ENCODE measurements around the gene PROX2. TPM values are rescaled to one million over a fixed set of nuclear protein-coding genes. Genes with fewer than 3 reads are reported as not detected.

PROX2 gene
- total and polyA plus RNA-seq, 9 of the 15 experiments (the other 6 are each of a cell fraction or from before 2014, with no cell fraction given): not detected

DNA sequence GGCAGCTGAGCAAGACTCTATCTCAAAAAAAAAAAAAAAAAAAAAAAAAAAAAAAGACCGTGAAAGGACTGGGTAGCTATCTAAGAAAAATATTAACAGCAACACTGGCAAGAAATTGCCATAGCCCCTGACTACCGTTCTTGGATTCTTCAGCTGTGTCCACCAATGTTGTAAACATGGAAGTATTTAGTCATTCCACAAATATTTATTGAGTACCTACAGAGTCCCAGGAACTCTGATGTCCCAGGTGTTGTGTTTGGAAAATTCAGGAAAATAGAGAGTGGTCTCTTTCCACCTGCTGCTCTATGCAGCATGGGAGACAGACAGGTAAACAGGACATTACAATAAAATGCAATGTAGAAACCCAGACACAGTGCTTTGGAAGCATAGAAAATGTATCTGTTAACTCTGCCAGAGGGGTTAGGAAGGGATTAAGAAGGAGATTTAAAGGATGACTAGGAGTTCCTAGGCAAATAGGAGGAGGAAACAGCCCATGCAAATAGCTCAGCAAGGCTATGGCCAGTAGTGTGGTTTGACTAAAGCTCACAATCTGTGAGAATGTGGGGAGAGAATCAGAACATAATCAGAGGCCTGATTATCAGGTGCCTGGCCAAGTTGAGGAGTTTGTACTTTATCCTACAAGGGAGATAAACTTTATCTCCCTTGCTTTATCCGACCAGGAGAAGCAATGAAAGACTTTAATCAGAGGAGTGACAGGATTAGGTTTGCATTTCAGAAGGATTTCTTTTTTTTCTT, 3.7 kb upstream of the PROX2 start:
- no TSS peak for BruUV-seq (replicated peaks)
- in situ Hi-C loops (cut with MboI): no loop called here
- Histone ChIP-seq H4K20me1 (replicated peaks; ENCODE audit: control insufficient read depth, insufficient read depth, low read length) (peaks cover 23% of the 10 kb centered on the region), H2AFZ (ENCODE audit: low read depth, low read length) (no peak overlapping the region), H3K4me1 (replicated peaks in 1 of 2; ENCODE audit: control insufficient read depth in 2 of 2, insufficient read depth in 2 of 2, low read length in 2 of 2) (peaks cover 13 to 17% of the 10 kb centered on the region in 2 experiments; a peak in 4 of 5 replicates), H3K27me3 (ENCODE audit: control insufficient read depth in 2 of 2, insufficient read depth in 2 of 2, low read length in 2 of 2) (no peaks in the 10 kb centered on the region), H3K9me3 (replicated peaks; ENCODE audit: control insufficient read depth, insufficient read depth, low read depth, low read length) (no peaks in the 10 kb centered on the region), H3K27ac (ENCODE audit: extremely low read depth, low read depth, low read length) (no peak overlapping the region), H3K9me1 (ENCODE audit: control insufficient read depth, insufficient read depth, low read length) (no peaks in the 10 kb centered on the region), H3K36me3 (ENCODE audit: control insufficient read depth, insufficient read depth, low read length) (peaks cover 11% of the 10 kb centered on the region; the same call in 1 of the 3 replicates), H3K4me2 (ENCODE audit: insufficient read depth, low read length) (no peak overlapping the region), H3K9ac (ENCODE audit: insufficient read depth in 1 of 2, low read depth in 2 of 2, low read length in 2 of 2) (no peak overlapping the region), H3K79me2 (ENCODE audit: control insufficient read depth, insufficient read depth, low read length) (peaks cover 29% of the 10 kb centered on the region), H3K4me3 (no peak overlapping the region)
- CTCF ChIA-PET (ENCODE audit: low intra/inter-chr PET ratio): no interaction called here
- FAIRE-seq: no peak
- no peak for DNase-seq (ENCODE audit: extremely low read depth in 1 of 4, low spot score in 3 of 4)
- intact Hi-C loops (cut with micrococcal nuclease): no loop called here
- no peak for ATAC-seq
- WGBS (ENCODE audit: insufficient coverage, low coverage, missing lambda C conversion rate): 19% methylated on average over 2 of the region's 3 CpGs
- TF ChIP-seq ZNF133 (CRISPR knock-in tag; IDR thresholded peaks at IDR 0.05): no peak
- no peak for TF ChIP-seq MTA1 (IDR thresholded peaks at IDR 0.05; ENCODE audit: borderline replicate concordance)
- peak; percentile 67 to 69 for TF ChIP-seq KDM1A (IDR thresholded peaks at IDR 0.05)
- TF ChIP-seq HMG20A (CRISPR knock-in tag; conservative IDR thresholded peaks at IDR 0.05): 0 out of 2 replicates have a peak, but pooled peaks have one; percentile 61
- TF ChIP-seq RCOR1 (IDR thresholded peaks at IDR 0.05; ENCODE audit: borderline replicate concordance in 1 of 2, low read depth in 2 of 2, low read length in 2 of 2): peak in 1 of 2 experiments; percentile 86; a peak in 2 of 4 replicates
- no peak for TF ChIP-seq SMARCA4 (IDR thresholded peaks at IDR 0.05)
- TF ChIP-seq, protein P1, sequence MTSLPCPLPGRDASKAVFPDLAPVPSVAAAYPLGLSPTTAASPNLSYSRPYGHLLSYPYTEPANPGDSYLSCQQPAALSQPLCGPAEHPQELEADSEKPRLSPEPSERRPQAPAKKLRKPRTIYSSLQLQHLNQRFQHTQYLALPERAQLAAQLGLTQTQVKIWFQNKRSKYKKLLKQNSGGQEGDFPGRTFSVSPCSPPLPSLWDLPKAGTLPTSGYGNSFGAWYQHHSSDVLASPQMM (CRISPR knock-in tag; IDR thresholded peaks at IDR 0.05): no peak
- TF ChIP-seq ZNF436 (CRISPR knock-in tag; IDR thresholded peaks at IDR 0.05): no peak
- TF ChIP-seq ZNF121 (CRISPR knock-in tag; conservative IDR thresholded peaks at IDR 0.05): no peak
- no peak for TF ChIP-seq SRSF3 (IDR thresholded peaks at IDR 0.05; ENCODE audit: insufficient read depth, low read length)
- TF ChIP-seq, protein P2, sequence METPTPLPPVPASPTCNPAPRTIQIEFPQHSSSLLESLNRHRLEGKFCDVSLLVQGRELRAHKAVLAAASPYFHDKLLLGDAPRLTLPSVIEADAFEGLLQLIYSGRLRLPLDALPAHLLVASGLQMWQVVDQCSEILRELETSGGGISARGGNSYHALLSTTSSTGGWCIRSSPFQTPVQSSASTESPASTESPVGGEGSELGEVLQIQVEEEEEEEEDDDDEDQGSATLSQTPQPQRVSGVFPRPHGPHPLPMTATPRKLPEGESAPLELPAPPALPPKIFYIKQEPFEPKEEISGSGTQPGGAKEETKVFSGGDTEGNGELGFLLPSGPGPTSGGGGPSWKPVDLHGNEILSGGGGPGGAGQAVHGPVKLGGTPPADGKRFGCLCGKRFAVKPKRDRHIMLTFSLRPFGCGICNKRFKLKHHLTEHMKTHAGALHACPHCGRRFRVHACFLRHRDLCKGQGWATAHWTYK (CRISPR knock-in tag; IDR thresholded peaks at IDR 0.05): no peak
- TF ChIP-seq RUNX1 (IDR thresholded peaks at IDR 0.05; ENCODE audit: low read depth): no peak
- no peak for TF ChIP-seq ZFP1 (CRISPR knock-in tag; IDR thresholded peaks at IDR 0.05)
- no peak for TF ChIP-seq ELF1 (tag; IDR thresholded peaks at IDR 0.05)
- TF ChIP-seq, protein P3, sequence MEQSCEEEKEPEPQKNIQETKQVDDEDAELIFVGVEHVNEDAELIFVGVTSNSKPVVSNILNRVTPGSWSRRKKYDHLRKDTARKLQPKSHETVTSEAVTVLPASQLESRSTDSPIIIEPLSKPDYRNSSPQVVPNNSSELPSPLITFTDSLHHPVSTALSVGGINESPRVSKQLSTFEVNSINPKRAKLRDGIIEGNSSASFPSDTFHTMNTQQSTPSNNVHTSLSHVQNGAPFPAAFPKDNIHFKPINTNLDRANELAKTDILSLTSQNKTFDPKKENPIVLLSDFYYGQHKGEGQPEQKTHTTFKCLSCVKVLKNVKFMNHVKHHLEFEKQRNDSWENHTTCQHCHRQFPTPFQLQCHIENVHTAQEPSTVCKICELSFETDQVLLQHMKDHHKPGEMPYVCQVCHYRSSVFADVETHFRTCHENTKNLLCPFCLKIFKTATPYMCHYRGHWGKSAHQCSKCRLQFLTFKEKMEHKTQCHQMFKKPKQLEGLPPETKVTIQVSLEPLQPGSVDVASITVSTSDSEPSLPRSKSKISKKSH (CRISPR knock-in tag; IDR thresholded peaks at IDR 0.05): no peak
- TF ChIP-seq ZSCAN32 (CRISPR knock-in tag; IDR thresholded peaks at IDR 0.05): no peak
- TF ChIP-seq SPI1 (IDR thresholded peaks at IDR 0.05; ENCODE audit: borderline replicate concordance, low read depth, low read length): no peak
- no peak for TF ChIP-seq BDP1 (IDR thresholded peaks at IDR 0.05; ENCODE audit: insufficient read depth, insufficient read length)
- TF ChIP-seq RBM15 (IDR thresholded peaks at IDR 0.05; ENCODE audit: insufficient read depth, low read length): no peak
- no peak for TF ChIP-seq ZNF24 (IDR thresholded peaks at IDR 0.05)
- POLR2A ChIA-PET: interaction anchor here (0.6 to 1.3 kb wide), 5 partner anchors 12 to 102 kb away, joined by 3 read pairs; partner anchors contain the start of gene RPS6KL1
